NT2/D1 (cell line): Measurements from ENCODE around the gene NRXN2.

Experiments
- SUZ12 ChIP-seq: IDR thresholded peaks from 2 replicates; pipeline ENCODE4 v1.6.1; 2011; ENCODE audit not compliant: insufficient read length, insufficient read depth; ENCODE audit errors: extremely low read depth
- YY1 ChIP-seq: IDR thresholded peaks from 2 replicates; pipeline ENCODE4 v1.6.1; 2011; ENCODE audit not compliant: insufficient read length, insufficient read depth
- ZNF274 ChIP-seq: IDR thresholded peaks from 2 replicates; pipeline ENCODE4 v1.6.1; 2011; ENCODE audit warnings: mild to moderate bottlenecking, low read depth, low read length

- TF ChIP-seq SUZ12 (no peak), YY1 (no peak), ZNF274 (no peak)
Observed at GRCh38 chr11:64752175-64752970, 29.4 kb upstream of the NRXN2 start.
